OCI-LY7 (cell line): ENCODE data around the gene DPYD.

Source experiments
- CTCF ChIP-seq: fragments of 200-600 bp; sonication (generic); conservative IDR thresholded peaks from 2 replicates; pipeline ENCODE4 v1.5.1; 2014; ENCODE audit warnings: mild to moderate bottlenecking, antibody characterized with exemption, low read length, moderate library complexity, mixed read lengths
- EZH2phosphoT487 ChIP-seq: fragments of 200-600 bp; sonication (generic); IDR thresholded peaks from 2 replicates; pipeline ENCODE4 v1.6.1; 2018; ENCODE audit warnings: low read depth, borderline replicate concordance, mild to moderate bottlenecking, mixed run types, antibody characterized with exemption, low read length, moderate library complexity, mixed read lengths

DNA sequence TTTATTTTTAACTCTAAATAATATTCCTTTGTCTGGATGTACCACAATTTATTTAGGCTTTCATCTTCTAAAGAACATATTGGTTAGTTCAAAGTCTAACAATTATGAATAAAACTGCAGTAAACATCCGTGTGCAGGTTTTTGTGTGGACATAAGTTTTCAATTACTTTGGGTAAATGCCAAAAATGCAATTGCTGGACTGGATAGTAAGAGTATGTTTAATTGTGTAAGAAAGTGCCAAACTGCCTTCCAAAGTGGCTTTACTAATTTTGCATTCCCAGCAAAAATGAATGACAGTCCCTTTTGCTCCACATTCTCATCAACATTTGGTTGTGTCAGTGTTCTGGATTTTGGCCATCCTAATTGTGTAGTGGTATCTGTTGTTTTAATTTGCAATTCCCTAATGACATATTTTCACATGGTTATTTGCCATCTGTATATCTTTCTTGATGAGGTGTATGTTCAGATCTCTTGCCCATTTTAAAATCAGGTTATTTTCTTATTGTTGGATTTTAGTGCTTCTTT is 113.8 kb downstream of the DPYD start:
- TF ChIP-seq CTCF (no peak), EZH2phosphoT487 (no peak)
